ENCODE measurements around the gene MYOM1.
A peak's percentile ranks its signal among the peaks of the same experiment; 100 is the strongest.

The MYOM1 gene

DNA sequence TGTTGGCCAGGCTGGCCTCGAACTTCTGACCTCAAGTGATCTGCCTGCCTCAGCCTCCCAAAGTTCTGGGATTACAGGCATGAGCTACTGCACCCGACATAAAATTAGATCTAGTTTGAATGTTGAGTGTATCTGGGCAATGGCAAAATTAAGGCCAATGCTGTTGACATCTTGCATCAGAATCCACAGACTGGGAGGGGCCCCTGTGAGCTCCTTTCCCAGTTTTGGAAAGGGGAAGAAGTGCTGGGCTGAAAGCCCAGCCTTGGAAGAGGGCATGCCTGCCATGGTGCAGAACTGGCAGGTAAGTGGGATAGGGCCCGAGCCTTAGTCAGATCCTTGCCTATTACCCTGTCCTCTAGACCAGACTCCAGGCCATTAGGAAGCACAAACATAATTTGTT, 4.5 kb upstream of the MYOM1 start:
- TF ChIP-seq, protein P1, sequence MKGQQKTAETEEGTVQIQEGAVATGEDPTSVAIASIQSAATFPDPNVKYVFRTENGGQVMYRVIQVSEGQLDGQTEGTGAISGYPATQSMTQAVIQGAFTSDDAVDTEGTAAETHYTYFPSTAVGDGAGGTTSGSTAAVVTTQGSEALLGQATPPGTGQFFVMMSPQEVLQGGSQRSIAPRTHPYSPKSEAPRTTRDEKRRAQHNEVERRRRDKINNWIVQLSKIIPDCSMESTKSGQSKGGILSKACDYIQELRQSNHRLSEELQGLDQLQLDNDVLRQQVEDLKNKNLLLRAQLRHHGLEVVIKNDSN (IDR thresholded peaks at IDR 0.05) = no peak
- TF ChIP-seq EP300 (IDR thresholded peaks at IDR 0.05; ENCODE audit: borderline replicate concordance) (no peak), ZBTB7A (IDR thresholded peaks at IDR 0.05; ENCODE audit: low read depth) (no peak)

DNA sequence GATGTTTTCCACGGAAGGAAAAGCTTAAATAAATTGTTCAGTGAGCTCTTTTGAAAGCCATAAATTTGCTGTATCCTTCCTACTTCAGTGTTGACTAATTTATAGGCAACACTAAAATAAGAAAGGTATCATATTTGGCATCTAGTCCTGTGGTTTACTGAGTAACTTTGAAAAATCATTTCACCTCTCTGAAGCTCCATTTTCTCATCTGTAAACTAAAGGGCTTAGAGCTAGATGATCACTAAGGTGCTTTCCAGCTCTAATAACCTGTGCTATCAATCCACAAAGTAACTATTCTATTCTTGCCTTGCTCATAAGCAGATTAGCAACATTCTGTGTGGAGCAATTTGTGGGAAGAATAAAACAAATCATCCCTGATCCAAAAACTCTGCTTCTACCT, 3.6 kb upstream of the MYOM1 start:
- TF ChIP-seq, protein P2, sequence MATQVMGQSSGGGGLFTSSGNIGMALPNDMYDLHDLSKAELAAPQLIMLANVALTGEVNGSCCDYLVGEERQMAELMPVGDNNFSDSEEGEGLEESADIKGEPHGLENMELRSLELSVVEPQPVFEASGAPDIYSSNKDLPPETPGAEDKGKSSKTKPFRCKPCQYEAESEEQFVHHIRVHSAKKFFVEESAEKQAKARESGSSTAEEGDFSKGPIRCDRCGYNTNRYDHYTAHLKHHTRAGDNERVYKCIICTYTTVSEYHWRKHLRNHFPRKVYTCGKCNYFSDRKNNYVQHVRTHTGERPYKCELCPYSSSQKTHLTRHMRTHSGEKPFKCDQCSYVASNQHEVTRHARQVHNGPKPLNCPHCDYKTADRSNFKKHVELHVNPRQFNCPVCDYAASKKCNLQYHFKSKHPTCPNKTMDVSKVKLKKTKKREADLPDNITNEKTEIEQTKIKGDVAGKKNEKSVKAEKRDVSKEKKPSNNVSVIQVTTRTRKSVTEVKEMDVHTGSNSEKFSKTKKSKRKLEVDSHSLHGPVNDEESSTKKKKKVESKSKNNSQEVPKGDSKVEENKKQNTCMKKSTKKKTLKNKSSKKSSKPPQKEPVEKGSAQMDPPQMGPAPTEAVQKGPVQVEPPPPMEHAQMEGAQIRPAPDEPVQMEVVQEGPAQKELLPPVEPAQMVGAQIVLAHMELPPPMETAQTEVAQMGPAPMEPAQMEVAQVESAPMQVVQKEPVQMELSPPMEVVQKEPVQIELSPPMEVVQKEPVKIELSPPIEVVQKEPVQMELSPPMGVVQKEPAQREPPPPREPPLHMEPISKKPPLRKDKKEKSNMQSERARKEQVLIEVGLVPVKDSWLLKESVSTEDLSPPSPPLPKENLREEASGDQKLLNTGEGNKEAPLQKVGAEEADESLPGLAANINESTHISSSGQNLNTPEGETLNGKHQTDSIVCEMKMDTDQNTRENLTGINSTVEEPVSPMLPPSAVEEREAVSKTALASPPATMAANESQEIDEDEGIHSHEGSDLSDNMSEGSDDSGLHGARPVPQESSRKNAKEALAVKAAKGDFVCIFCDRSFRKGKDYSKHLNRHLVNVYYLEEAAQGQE (IDR thresholded peaks at IDR 0.05; ENCODE audit: low read depth) = no peak
- TF ChIP-seq, protein P3, sequence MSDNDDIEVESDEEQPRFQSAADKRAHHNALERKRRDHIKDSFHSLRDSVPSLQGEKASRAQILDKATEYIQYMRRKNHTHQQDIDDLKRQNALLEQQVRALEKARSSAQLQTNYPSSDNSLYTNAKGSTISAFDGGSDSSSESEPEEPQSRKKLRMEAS (IDR thresholded peaks at IDR 0.05) = no peak
- no peak for TF ChIP-seq TCF12 (IDR thresholded peaks at IDR 0.05; ENCODE audit: low read depth)
- TF ChIP-seq TAF1 (IDR thresholded peaks at IDR 0.05; ENCODE audit: low read depth) = no peak
- TF ChIP-seq RAD21 (IDR thresholded peaks at IDR 0.05; ENCODE audit: low read depth) = no peak
- TF ChIP-seq NFIC (IDR thresholded peaks at IDR 0.05) = no peak
- no peak for TF ChIP-seq YY1 (IDR thresholded peaks at IDR 0.05; ENCODE audit: low read depth)
- no peak for TF ChIP-seq EP300 (IDR thresholded peaks at IDR 0.05; ENCODE audit: borderline replicate concordance)

DNA sequence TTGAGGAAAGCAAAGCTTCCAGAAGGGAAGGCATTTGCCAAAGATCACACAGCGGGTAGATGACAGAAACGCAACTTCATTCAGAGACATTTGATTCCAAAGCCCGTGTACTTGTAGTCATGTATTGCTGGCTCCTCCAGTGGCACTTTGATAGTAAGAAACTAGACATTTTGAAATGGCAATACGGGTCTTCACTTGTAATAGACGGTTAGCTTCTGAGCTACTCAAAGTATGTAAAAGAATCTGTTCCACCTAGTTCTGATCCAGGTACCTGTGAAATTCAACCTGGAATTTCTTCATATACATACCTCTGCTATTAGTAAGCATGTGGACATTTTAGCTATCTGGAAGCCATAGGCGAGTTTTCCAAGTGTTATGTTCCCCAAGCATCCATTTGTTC, 1.7 kb upstream of the MYOM1 start:
- no peak for TF ChIP-seq FOXM1 (IDR thresholded peaks at IDR 0.05; ENCODE audit: borderline replicate concordance, low read depth)
- TF ChIP-seq ZBTB7A (IDR thresholded peaks at IDR 0.05; ENCODE audit: low read depth) = no peak
- TF ChIP-seq YY1 (IDR thresholded peaks at IDR 0.05; ENCODE audit: low read depth) = no peak
- TF ChIP-seq, protein P3 (IDR thresholded peaks at IDR 0.05) = no peak
- no peak for TF ChIP-seq CREB1 (IDR thresholded peaks at IDR 0.05; ENCODE audit: low read depth)
- no peak for TF ChIP-seq NFIC (IDR thresholded peaks at IDR 0.05)

DNA sequence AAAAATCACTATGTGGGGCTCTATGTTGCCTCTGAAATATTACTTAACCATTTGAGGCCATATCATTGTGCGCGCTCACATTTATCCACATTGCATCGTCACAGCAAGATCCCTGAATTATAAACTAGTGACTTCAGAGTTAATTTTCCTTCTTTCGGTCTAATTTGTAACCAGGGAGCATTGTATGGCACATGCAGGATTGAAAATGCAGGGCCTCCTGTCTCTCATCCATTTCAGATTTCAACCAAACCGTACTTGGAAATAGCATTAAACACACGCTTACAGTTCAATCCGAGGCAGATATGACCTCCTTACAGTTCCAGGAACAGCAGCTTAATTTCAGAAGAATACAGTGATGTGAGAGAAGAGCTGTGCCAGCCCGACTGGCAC, 532 bp downstream of the MYOM1 start:
- TF ChIP-seq EGR1 (IDR thresholded peaks at IDR 0.05) (no peak), YY1 (IDR thresholded peaks at IDR 0.05; ENCODE audit: low read depth) (no peak), TAF1 (IDR thresholded peaks at IDR 0.05; ENCODE audit: low read depth) (no peak), CEBPB (IDR thresholded peaks at IDR 0.05) (no peak), TEAD4 (IDR thresholded peaks at IDR 0.05) (no peak), NFIC (IDR thresholded peaks at IDR 0.05) (no peak), RAD21 (IDR thresholded peaks at IDR 0.05; ENCODE audit: low read depth) (no peak)
- TF ChIP-seq, protein P3 (IDR thresholded peaks at IDR 0.05) = no peak
- TF ChIP-seq, protein P2 (IDR thresholded peaks at IDR 0.05; ENCODE audit: low read depth) = no peak

DNA sequence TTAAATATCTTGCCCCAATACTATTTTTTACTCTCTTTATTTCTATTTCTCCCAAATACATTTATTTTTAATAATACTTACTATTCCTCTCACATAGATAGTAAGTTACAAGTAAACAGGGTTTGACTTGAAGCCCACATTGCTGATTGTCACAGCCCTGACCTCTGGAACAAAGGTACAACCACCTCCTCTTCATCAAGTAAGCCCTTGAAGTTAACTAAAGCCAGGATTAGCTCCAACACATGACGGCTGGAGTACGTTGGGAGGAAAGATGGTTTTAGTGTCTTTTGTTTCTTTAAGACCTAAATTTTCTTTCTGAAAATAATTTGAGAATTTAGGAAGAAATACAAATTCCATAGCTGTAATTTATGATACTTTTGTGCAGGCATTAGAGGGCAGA, 949 bp downstream of the MYOM1 start:
- TF ChIP-seq YY1 (IDR thresholded peaks at IDR 0.05; ENCODE audit: low read depth) (no peak), TAF1 (IDR thresholded peaks at IDR 0.05; ENCODE audit: low read depth) (no peak), TCF12 (IDR thresholded peaks at IDR 0.05; ENCODE audit: low read depth) (no peak), CEBPB (IDR thresholded peaks at IDR 0.05) (no peak), FOXM1 (IDR thresholded peaks at IDR 0.05; ENCODE audit: borderline replicate concordance, low read depth) (no peak)

DNA sequence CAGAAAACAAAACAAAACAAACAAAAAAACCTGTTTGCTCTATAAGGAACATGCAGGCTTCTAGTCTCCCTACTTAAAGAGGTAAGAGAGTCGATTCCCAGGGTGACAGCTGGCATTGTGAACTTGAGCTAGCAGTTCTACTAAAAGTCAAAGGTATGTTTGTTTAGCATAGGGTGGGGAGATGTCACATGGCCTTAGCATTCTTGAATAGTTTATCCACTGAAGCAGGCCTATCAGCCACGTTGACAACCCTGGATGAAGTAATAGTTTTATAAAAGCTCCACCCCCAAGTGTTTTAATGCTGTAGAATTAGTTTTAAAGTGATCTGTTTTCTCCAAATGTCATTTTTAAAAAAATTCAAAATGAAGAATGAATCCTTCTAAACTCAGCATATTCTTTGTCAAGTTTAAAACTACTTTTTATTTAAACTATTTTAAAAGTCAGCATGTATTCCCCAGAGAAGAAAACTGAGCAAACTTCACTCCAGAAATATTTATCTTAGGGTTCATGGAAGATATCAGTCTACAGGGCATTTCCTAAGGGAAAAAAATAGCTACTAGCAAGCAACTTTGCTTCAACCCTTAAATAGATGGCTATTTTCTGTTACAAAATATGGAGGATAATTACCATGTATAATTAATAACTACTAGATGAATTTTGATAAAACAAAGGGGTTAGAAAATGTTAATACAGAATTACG, 1.7 kb downstream of the MYOM1 start:
- TF ChIP-seq, protein P3 (IDR thresholded peaks at IDR 0.05) = peak; percentile 61
- no peak for TF ChIP-seq TEAD4 (IDR thresholded peaks at IDR 0.05)
- TF ChIP-seq, protein P1 (IDR thresholded peaks at IDR 0.05) = peak; percentile 83

DNA sequence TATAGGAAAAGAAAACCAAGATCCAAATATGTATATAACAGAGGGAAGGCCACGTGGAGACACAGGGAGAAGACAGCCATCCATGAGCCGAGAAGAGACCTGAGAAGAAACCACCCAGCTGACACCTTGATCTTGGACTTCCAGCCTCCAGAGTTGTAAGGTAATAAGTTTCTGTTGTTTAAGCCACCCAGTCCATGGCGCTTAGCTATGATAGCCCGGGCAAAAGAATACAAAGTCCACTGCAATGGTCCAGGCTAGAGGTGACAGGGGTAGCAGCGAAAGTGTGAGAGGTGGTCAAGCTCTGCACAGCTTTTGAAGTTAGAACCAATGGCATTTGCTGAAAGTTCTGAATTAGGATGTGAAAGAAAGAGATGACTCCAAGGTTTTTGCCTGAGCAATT, 2.8 kb downstream of the MYOM1 start:
- no peak for TF ChIP-seq ZBTB7A (IDR thresholded peaks at IDR 0.05; ENCODE audit: low read depth)
- TF ChIP-seq, protein P1 (IDR thresholded peaks at IDR 0.05) = no peak
- no peak for TF ChIP-seq TCF12 (IDR thresholded peaks at IDR 0.05; ENCODE audit: low read depth)
- TF ChIP-seq EGR1 (IDR thresholded peaks at IDR 0.05) = no peak
- no peak for TF ChIP-seq EP300 (IDR thresholded peaks at IDR 0.05; ENCODE audit: borderline replicate concordance)
- TF ChIP-seq FOXM1 (IDR thresholded peaks at IDR 0.05; ENCODE audit: borderline replicate concordance, low read depth) = no peak

Measured in Ishikawa (cell line).